ENCODE results near the gene MAN1A1. TPM values are rescaled to one million over a fixed set of nuclear protein-coding genes. Genes with fewer than 3 reads are reported as not detected.

MAN1A1 gene
- total RNA-seq, 4 donors from 2014 or later = 71.7 to 170 (median 128) TPM

DNA sequence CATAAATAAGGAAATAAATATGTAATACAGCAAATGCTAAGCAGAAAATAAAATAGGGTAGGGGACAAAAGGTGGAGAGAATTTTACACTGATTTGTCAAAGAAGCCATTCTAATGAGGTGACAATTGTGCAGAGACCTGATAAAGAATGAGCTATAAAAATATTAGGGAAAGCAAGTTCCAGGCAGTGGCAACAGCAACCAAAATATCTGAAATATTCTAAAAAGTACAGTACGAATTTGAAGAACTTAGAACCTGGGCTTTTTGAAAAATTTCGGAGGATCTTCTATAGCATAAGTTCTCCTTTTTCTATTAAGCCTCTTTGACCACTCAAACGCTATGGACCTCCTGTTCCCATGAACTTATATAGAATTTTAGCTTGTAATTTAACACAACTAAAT, 173.1 kb downstream of the MAN1A1 start:
- DNase-seq = no peak
- peaks cover 17 to 21% of the 10 kb centered on the region in 2 donors for H3K4me1 ChIP-seq
- no peaks in the 10 kb centered on the region for H3K27me3 ChIP-seq
- H3K9me3 ChIP-seq = no peaks in the 10 kb centered on the region
- no peak overlapping the region for H3K4me3 ChIP-seq (replicated peaks in 1 of 3)
- H3K36me3 ChIP-seq = peaks cover 0 to 5% of the 10 kb centered on the region in 2 donors
- intact Hi-C loops (cut with DNase I) = no loop called here
- TF ChIP-seq POLR2A (IDR thresholded peaks at IDR 0.05) = no peak
- TF ChIP-seq CTCF (IDR thresholded peaks at IDR 0.05) = no peak
- 78 to 94% methylated on average over 3 of the region's 3 CpGs for WGBS, 2 donors
- H3K27ac ChIP-seq = no peak overlapping the region

DNA sequence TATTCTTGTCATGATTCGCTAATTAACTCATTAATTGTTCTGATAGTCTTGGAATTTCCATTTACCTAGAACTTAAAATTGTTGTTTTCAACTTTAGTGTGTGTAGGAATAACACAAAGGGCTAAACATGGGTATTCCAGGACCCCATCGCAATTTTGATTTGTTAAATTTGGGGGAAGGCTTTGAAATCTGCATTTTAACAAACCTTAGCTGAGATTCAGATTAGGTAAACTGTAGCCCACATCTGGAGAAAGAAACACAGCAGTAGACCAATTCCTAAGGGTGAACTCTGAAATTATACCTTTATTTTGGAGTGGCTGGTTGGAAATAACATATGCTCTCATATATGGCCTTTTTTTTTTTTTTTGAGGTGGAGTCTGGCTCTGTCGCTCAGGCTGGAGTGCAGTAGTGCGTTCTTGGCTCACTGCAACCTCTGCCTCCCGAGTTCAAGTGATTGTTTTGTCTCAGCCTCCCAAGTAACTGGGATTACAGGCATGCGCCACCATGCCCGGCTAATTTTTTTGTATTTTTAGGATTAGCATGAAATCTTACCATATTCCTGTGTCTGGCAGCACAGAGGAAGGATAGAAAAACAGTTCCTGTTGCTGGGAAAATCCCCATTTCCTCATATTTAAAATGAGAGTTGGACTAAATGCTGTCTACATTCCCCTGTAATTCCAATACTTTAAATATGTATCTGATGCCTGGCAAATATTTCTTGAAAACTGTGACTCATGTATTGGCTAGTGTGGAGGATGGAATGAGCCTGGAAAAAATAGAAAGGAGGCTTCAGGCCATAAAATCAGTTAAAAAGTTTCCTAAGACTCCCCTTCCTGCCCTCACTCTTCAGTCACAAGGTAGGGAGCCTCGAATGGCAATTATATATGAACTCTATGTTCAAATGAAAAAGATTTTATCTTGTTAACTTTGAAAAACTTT, 174.4 kb downstream of the MAN1A1 start:
- Histone ChIP-seq H3K27ac (no peak overlapping the region), H3K27me3 (no peaks in the 10 kb centered on the region), H3K36me3 (peaks cover 0 to 5% of the 10 kb centered on the region in 2 donors), H3K4me3 (replicated peaks in 1 of 3) (no peak overlapping the region), H3K4me1 (peaks cover 17 to 21% of the 10 kb centered on the region in 2 donors), H3K9me3 (no peaks in the 10 kb centered on the region)
- WGBS, 2 donors = 89 to 91% methylated on average over 8 of the region's 8 CpGs
- TF ChIP-seq POLR2A (IDR thresholded peaks at IDR 0.05) (no peak), CTCF (IDR thresholded peaks at IDR 0.05) (no peak)
- no peak for DNase-seq
- intact Hi-C loops (cut with DNase I) = no loop called here

- H3K4me3 ChIP-seq (replicated peaks in 1 of 3) = no peak overlapping the region
- intact Hi-C loops (cut with DNase I) = no loop called here
- no peaks in the 10 kb centered on the region for H3K27me3 ChIP-seq
- WGBS, 2 donors = 71 to 81% methylated on average over 3 of the region's 3 CpGs
- no peak overlapping the region for H3K27ac ChIP-seq
- no peaks in the 10 kb centered on the region for H3K36me3 ChIP-seq
- no peak for DNase-seq
- peaks cover 17 to 21% of the 10 kb centered on the region in 2 donors for H3K4me1 ChIP-seq
- no peaks in the 10 kb centered on the region for H3K9me3 ChIP-seq
- TF ChIP-seq CTCF (IDR thresholded peaks at IDR 0.05) = no peak
- TF ChIP-seq POLR2A (IDR thresholded peaks at IDR 0.05) = no peak
Measured at GRCh38 chr6:119174085-119174445, 175.5 kb downstream of the MAN1A1 start.

DNA sequence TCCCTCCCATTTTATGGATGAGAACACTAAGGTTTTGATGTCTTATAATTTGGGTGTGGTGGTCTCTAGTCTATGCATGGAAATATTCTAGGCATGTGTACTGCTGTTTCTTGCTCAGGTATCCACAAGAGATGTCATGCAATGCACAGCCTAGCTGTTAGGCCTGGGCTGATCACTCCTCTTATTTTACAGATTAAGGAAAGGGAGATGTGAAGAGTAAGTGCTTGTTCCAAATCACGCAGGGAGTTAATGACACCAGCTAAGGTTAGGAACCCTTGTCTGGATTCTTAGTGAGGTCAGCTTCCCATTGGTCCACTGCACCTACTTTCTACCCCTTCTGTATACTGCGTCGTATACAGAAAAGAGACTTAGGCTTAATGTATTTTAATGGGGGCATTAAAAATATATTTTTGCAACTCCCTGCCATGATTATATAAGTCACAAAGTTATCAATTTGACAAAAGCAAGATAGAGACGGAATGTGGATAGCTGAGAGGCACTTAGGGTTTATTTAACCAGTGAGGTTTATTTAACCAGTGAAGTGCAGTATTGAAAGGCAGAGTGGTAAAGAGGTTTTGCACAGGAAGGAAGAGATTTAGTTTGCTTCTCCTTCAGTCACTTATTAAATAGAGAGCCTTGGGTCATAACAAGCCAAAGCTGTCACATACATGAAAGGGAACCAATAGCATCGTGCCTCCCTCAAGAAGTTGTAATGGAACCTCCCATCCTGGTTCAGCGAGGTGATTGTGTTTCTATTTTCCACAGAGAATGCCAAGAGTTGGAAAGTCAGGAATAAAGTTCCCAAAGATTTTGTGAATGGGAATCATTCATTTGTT, 176.1 kb downstream of the MAN1A1 start:
- H3K27ac ChIP-seq = peak overlapping the region in 1 of 3 donors; percentile 4
- H3K4me1 ChIP-seq = peaks cover 17 to 21% of the 10 kb centered on the region in 2 donors
- no peaks in the 10 kb centered on the region for H3K27me3 ChIP-seq
- TF ChIP-seq CTCF (IDR thresholded peaks at IDR 0.05) (no peak), POLR2A (IDR thresholded peaks at IDR 0.05) (no peak)
- 33 to 39% methylated on average over 6 of the region's 6 CpGs for WGBS, 2 donors
- H3K9me3 ChIP-seq = no peaks in the 10 kb centered on the region
- intact Hi-C loops (cut with DNase I) = no loop called here
- no peak overlapping the region for H3K4me3 ChIP-seq (replicated peaks in 1 of 3)
- H3K36me3 ChIP-seq = no peaks in the 10 kb centered on the region
- DNase-seq = no peak

All from thyroid gland (tissue), 4 donors.